T-cell (primary cell): Measurements from ENCODE around the gene CST7. TPM values are rescaled to one million over a fixed set of nuclear protein-coding genes. Genes with fewer than 3 reads are reported as not detected.
"Not testable (repeated sequence)": the region's sequence is repeated elsewhere in the genome, so short reads cannot be mapped to it uniquely, and the experiment has no call there.

ENCODE experiments used
- ATAC-seq, 4 experiments: fragments of 200-7000 bp in 3 of 4; fragments of 150-1000 bp in 1 of 4; cut with Tn5 transposase; replicated peaks in 1 of 4; 1 replicate in 3 of 4; 2 replicates in 1 of 4; pipeline ENCODE4 v1.10.0; 2021; ENCODE audit warnings: moderate library complexity in 3 of 4, mild to moderate bottlenecking in 2 of 4, moderate number of reproducible peaks in 1 of 4
- CTCF ChIA-PET, 2 donors: fragments of 300-600 bp; sonication (Branson Sonifier 250); formaldehyde crosslinking; loops; one replicate each; lab custom pipeline; 2022; ENCODE audit warnings: antibody characterized with exemption in 2 of 2; lab: Charles Lee
- POLR2A ChIA-PET, 2 donors: fragments of 300-600 bp; sonication (Branson Sonifier 250); formaldehyde crosslinking; loops; one replicate each; lab custom pipeline; 2022; ENCODE audit warnings: antibody characterized with exemption in 2 of 2; lab: Charles Lee
- DNase-seq, 35 experiments: peaks; one replicate each; pipeline versions ENCODE4 v3.0.0 to v3.0.0-alpha.2; 2013 to 2023
- H3K27ac ChIP-seq: one replicate; pipeline ENCODE4 v1.5.1; 2013; ENCODE audit warnings: low read length
- H3K27me3 ChIP-seq, 2 experiments: replicated peaks in 1 of 2; 1 replicate in 1 of 2; 2 replicates in 1 of 2; pipeline versions ENCODE4 v1.6.1 to v1.7.0; 2013; ENCODE audit warnings: low read length in 1 of 2, mixed read lengths in 1 of 2; ENCODE audit not compliant: control insufficient read depth in 2 of 2, insufficient read depth in 2 of 2; ENCODE audit errors: extremely low read depth in 1 of 2
- H3K36me3 ChIP-seq, 2 donors: 1 replicate in 1 of 2; 2 replicates in 1 of 2; pipeline versions ENCODE4 v1.6.1 to v1.7.0; 2013; ENCODE audit warnings: low read length in 1 of 2; ENCODE audit not compliant: control insufficient read depth in 2 of 2, insufficient read depth in 1 of 2; ENCODE audit errors: extremely low read depth in 1 of 2
- H3K4me1 ChIP-seq, 2 experiments: 1 replicate in 1 of 2; 2 replicates in 1 of 2; pipeline versions ENCODE4 v1.6.1 to v1.7.0; 2013; ENCODE audit warnings: low read length in 2 of 2, mixed read lengths in 1 of 2; ENCODE audit not compliant: insufficient read depth in 2 of 2, control insufficient read depth in 1 of 2; ENCODE audit errors: extremely low read depth in 1 of 2
- H3K4me3 ChIP-seq, 2 donors: 1 replicate in 1 of 2; 2 replicates in 1 of 2; pipeline versions ENCODE4 v1.5.1 to v1.7.0; 2013; ENCODE audit warnings: mild to moderate bottlenecking in 2 of 2, low read length in 1 of 2, moderate library complexity in 1 of 2; ENCODE audit not compliant: control insufficient read depth in 1 of 2; ENCODE audit errors: extremely low read depth in 1 of 2
- H3K9me3 ChIP-seq: 2 replicates; pipeline ENCODE4 v1.7.0; 2013
- H3K27ac Mint-ChIP-seq, 2 donors: one replicate each; pipeline ENCODE4 v1.8.0; 2020 to 2021; ENCODE audit warnings: mild to moderate bottlenecking in 2 of 2, mixed read lengths in 2 of 2
- H3K27me3 Mint-ChIP-seq, 2 donors: one replicate each; pipeline ENCODE4 v1.8.0; 2021 to 2022; ENCODE audit warnings: mixed read lengths in 2 of 2
- H3K36me3 Mint-ChIP-seq: one replicate; pipeline ENCODE4 v1.8.0; 2021; ENCODE audit warnings: mixed read lengths
- H3K4me1 Mint-ChIP-seq, 3 donors: one replicate each; pipeline ENCODE4 v1.8.0; 2020 to 2022; ENCODE audit warnings: mixed read lengths in 3 of 3, mild to moderate bottlenecking in 1 of 3
- H3K4me3 Mint-ChIP-seq, 3 donors: one replicate each; pipeline ENCODE4 v1.8.0; 2020 to 2022; ENCODE audit warnings: mild to moderate bottlenecking in 3 of 3, mixed read lengths in 3 of 3, moderate library complexity in 3 of 3
- H3K9me3 Mint-ChIP-seq, 3 donors: one replicate each; pipeline ENCODE4 v1.8.0; 2020 to 2022; ENCODE audit warnings: mixed read lengths in 3 of 3
- WGBS: methylation state at CpG from one replicate; pipeline ENCODE4 v1.1.5; 2013; ENCODE audit warnings: missing lambda C conversion rate; ENCODE audit not compliant: insufficient coverage; 5-methylcytosine and 5-hydroxymethylcytosine counted together
- total RNA-seq, 35 experiments: library from RNA in 6 of 35; stranded (reverse) in 6 of 35; fragments of 120-200 nt in 1 of 35; gene quantifications; one replicate each; pipeline versions ENCODE4 v1.2.1 to v1.2.4 and lab custom pipeline; 2013 to 2026

Gene CST7
- total RNA-seq, 5 donors from 2014 or later (not counting 1 experiment from before 2014, with no cell fraction given) = 22.8 to 92.0 (median 46.2) TPM

DNA sequence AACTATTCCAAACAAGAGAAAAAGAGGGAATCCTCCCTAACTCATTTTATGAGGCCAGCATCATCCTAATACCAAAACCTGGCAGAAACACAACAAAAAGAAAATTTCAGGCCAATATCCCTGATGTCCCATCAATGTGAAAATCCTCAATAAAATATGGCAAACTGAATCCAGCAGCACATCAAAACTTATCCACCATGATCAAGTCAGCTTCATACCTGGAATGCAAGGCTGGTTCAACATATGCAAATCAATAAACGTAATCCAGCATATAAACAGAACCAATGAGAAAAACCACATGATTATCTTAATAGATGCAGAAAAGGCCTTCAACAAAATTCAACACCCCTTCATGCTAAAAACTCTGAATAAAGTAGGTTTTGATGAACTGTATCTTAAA, 2.7 kb upstream of the CST7 start:
- H3K27ac ChIP-seq, H3K9me3 ChIP-seq, H3K27ac Mint-ChIP-seq, DNase-seq, H3K27me3 ChIP-seq, H3K4me3 Mint-ChIP-seq, H3K4me3 ChIP-seq, CTCF ChIA-PET, H3K27me3 Mint-ChIP-seq, ATAC-seq, POLR2A ChIA-PET, H3K36me3 ChIP-seq: not testable (repeated sequence)
- no CpG with 5 or more reads among the region's 1 CpG for WGBS
- Mint-ChIP-seq H3K36me3 (peaks cover 26% of the 10 kb centered on the region), H3K4me1 (peaks cover 32 to 47% (median 33%) of the 10 kb centered on the region in 3 donors), H3K9me3 (peaks cover 15 to 38% (median 26%) of the 10 kb centered on the region in 3 donors)
- H3K4me1 ChIP-seq = peaks cover 5 to 29% of the 10 kb centered on the region in 2 experiments

DNA sequence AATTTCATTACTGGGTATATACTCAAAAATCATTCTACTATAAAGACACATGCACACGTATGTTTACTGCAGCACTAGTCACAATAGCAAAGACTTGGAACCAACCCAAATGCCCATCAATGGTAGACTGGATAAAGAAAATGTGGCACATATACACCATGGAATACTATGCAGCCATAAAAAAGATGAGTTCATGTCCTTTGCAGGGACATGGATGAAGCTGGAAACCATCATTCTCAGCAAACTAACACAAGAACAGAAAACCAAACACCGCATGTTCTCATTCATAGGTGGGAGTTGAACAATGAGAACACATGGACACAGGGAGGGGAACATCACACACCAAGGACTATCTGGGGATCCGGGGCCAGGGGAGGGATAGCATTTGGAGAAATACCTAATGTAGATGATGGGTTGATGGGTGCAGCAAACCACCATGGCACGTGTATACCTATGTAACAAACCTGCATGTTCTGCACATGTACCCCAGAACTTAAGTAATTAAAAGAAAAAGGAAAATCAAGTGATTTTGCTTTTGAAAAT, 602 bp upstream of the CST7 start:
- CTCF ChIA-PET = interaction anchor here in 1 of 2 donors (0.5 to 1.0 kb wide), 3 partner anchors 12 to 740 kb away, joined by 3 to 10 read pairs (median 5); no protein-coding TSS in a partner anchor
- not testable (repeated sequence) for H3K27me3 ChIP-seq, DNase-seq, H3K9me3 ChIP-seq, H3K27me3 Mint-ChIP-seq
- 40% methylated on average over 1 of the region's 4 CpGs for WGBS
- Histone ChIP-seq H3K36me3 (peaks cover 0 to 17% of the 10 kb centered on the region in 2 donors), H3K4me1 (peaks cover 5 to 49% of the 10 kb centered on the region in 2 experiments), H3K4me3 (peak overlapping the region in 1 of 2 donors; percentile 87), H3K27ac (peak overlapping the region; percentile 66)
- POLR2A ChIA-PET = interaction anchor here in 1 of 2 donors (1.6 kb wide), 1 partner anchor 12 kb away, joined by 5 read pairs; no protein-coding TSS in a partner anchor
- H3K4me3 Mint-ChIP-seq = peak overlapping the region; percentile 69 to 85 (median 80)
- peak in 1 of 4 experiments; percentile 3 for ATAC-seq
- peaks cover 15 to 31% (median 22%) of the 10 kb centered on the region in 3 donors for H3K9me3 Mint-ChIP-seq
- peak overlapping the region; percentile 87 to 93 for H3K27ac Mint-ChIP-seq
- peaks cover 37 to 63% (median 45%) of the 10 kb centered on the region in 3 donors for H3K4me1 Mint-ChIP-seq
- peaks cover 26% of the 10 kb centered on the region for H3K36me3 Mint-ChIP-seq

- 37% methylated on average over 4 of the region's 6 CpGs for WGBS
- peaks cover 46 to 74% (median 56%) of the 10 kb centered on the region in 3 donors for H3K4me1 Mint-ChIP-seq
- peak overlapping the region; percentile 87 to 93 for H3K27ac Mint-ChIP-seq
- H3K4me1 ChIP-seq = peaks cover 5 to 59% of the 10 kb centered on the region in 2 experiments
- peak overlapping the region in 1 of 2 donors; percentile 87 for H3K4me3 ChIP-seq
- ATAC-seq (no peak), DNase-seq (peak in 1 of 35 experiments; percentile 35)
- H3K9me3 Mint-ChIP-seq = peaks cover 15 to 26% (median 17%) of the 10 kb centered on the region in 3 donors
- peaks cover 0 to 24% of the 10 kb centered on the region in 2 donors for H3K36me3 ChIP-seq
- H3K27ac ChIP-seq = peak overlapping the region; percentile 95
- H3K9me3 ChIP-seq = no peaks in the 10 kb centered on the region
- H3K27me3 Mint-ChIP-seq = no peaks in the 10 kb centered on the region
- H3K4me3 Mint-ChIP-seq = peak overlapping the region; percentile 69 to 85 (median 80)
- H3K36me3 Mint-ChIP-seq = peaks cover 20% of the 10 kb centered on the region
- POLR2A ChIA-PET = interaction anchor here in 1 of 2 donors (1.6 kb wide), 1 partner anchor 11 kb away, joined by 5 read pairs; no protein-coding TSS in a partner anchor
- CTCF ChIA-PET = no interaction called here
- no peaks in the 10 kb centered on the region for H3K27me3 ChIP-seq
Observed at GRCh38 chr20:24949756-24950127, 673 bp downstream of the CST7 start.

GRCh38 chr20:24950128-24950835, 1.2 kb downstream of the CST7 start:
- Mint-ChIP-seq H3K4me1 (peaks cover 49 to 78% (median 61%) of the 10 kb centered on the region in 3 donors), H3K36me3 (peaks cover 20% of the 10 kb centered on the region), H3K27me3 (no peaks in the 10 kb centered on the region), H3K27ac (peak overlapping the region; percentile 87 to 93), H3K4me3 (peak overlapping the region; percentile 69 to 85 (median 80)), H3K9me3 (peaks cover 15 to 25% (median 15%) of the 10 kb centered on the region in 3 donors)
- H3K4me3 ChIP-seq = peak overlapping the region in 1 of 2 donors; percentile 87
- CTCF ChIA-PET = no interaction called here
- no peaks in the 10 kb centered on the region for H3K9me3 ChIP-seq
- 69% methylated on average over 9 of the region's 12 CpGs for WGBS
- no peak for DNase-seq
- H3K27me3 ChIP-seq = no peaks in the 10 kb centered on the region
- H3K36me3 ChIP-seq = peaks cover 0 to 24% of the 10 kb centered on the region in 2 donors
- POLR2A ChIA-PET = interaction anchor here in 1 of 2 donors (1.2 to 1.6 kb wide), 2 partner anchors 11 kb away, joined by 5 read pairs; no protein-coding TSS in a partner anchor
- H3K4me1 ChIP-seq = peaks cover 5 to 64% of the 10 kb centered on the region in 2 experiments
- peak overlapping the region; percentile 95 for H3K27ac ChIP-seq
- ATAC-seq = no peak

GRCh38 chr20:24950836-24951525, 1.9 kb downstream of the CST7 start:
- Mint-ChIP-seq H3K9me3 (peaks cover 8 to 18% (median 10%) of the 10 kb centered on the region in 3 donors), H3K27ac (peak overlapping the region; percentile 81 to 82), H3K4me1 (peaks cover 48 to 77% (median 66%) of the 10 kb centered on the region in 3 donors), H3K4me3 (peak overlapping the region; percentile 69 to 85 (median 80)), H3K27me3 (no peaks in the 10 kb centered on the region), H3K36me3 (peaks cover 13% of the 10 kb centered on the region)
- ChIA-PET CTCF (no interaction called here), POLR2A (interaction anchor here in 1 of 2 donors (1.2 kb wide), 1 partner anchor 10 kb away, joined by 5 read pairs; no protein-coding TSS in a partner anchor)
- DNase-seq (no peak), ATAC-seq (no peak)
- Histone ChIP-seq H3K9me3 (no peaks in the 10 kb centered on the region), H3K36me3 (peaks cover 0 to 28% of the 10 kb centered on the region in 2 donors), H3K27ac (peak overlapping the region; percentile 95), H3K27me3 (no peaks in the 10 kb centered on the region), H3K4me1 (peaks cover 5 to 71% of the 10 kb centered on the region in 2 experiments), H3K4me3 (peak overlapping the region in 1 of 2 donors; percentile 87)
- WGBS = 72% methylated on average over 14 of the region's 16 CpGs
